B cell (primary cell): Measurements from ENCODE around the gene SEMA3F. TPM values are rescaled to one million over a fixed set of nuclear protein-coding genes. Genes with fewer than 3 reads are reported as not detected.

Experiments used
- ATAC-seq: fragments of 200-7000 bp; cut with Tn5 transposase; one replicate; pipeline ENCODE4 v1.10.0; 2021; ENCODE audit warnings: low read depth, mild to moderate bottlenecking, moderate number of reproducible peaks, moderate library complexity
- CTCF ChIA-PET: fragments of 350-600 bp; sonication (Branson Sonifier 250); formaldehyde crosslinking; loops from one replicate; lab custom pipeline; 2021; ENCODE audit warnings: antibody characterized with exemption, inconsistent platforms; lab: Charles Lee
- POLR2A ChIA-PET: fragments of 350-600 bp; sonication (Branson Sonifier 250); formaldehyde crosslinking; loops from one replicate; lab custom pipeline; 2021; ENCODE audit warnings: antibody characterized with exemption; lab: Charles Lee
- DNase-seq: peaks from one replicate; pipeline ENCODE4 v3.0.0; 2013
- H2AFZ ChIP-seq: 2 replicates; pipeline ENCODE4 v1.6.1; 2012; ENCODE audit warnings: mild to moderate bottlenecking, low read depth, low read length; ENCODE audit not compliant: insufficient read depth, poor library complexity, severe bottlenecking
- H3K27ac ChIP-seq, 2 donors: 1 replicate in 1 of 2; 2 replicates in 1 of 2; pipeline ENCODE4 v1.5.1; 2012 to 2013; ENCODE audit warnings: low read length in 2 of 2, mild to moderate bottlenecking in 2 of 2, moderate library complexity in 1 of 2
- H3K27me3 ChIP-seq, 4 experiments: fragments of 200-600 bp in 1 of 4; sonication (generic) in 1 of 4; replicated peaks in 1 of 4; 1 replicate in 2 of 4; 2 replicates in 2 of 4; pipeline versions ENCODE4 v1.6.1 to v1.7.0; 2013 to 2016; ENCODE audit warnings: low read length in 3 of 4, mild to moderate bottlenecking in 2 of 4, mixed read lengths in 1 of 4, moderate library complexity in 1 of 4; ENCODE audit not compliant: insufficient read depth in 4 of 4, control insufficient read depth in 3 of 4; ENCODE audit errors: control extremely low read depth in 1 of 4
- H3K36me3 ChIP-seq, 2 experiments: replicated peaks in 1 of 2; 1 replicate in 1 of 2; 2 replicates in 1 of 2; pipeline versions ENCODE4 v1.6.1 to v1.7.1; 2013; ENCODE audit warnings: low read length in 1 of 2; ENCODE audit not compliant: insufficient read depth in 2 of 2, control insufficient read depth in 1 of 2; ENCODE audit errors: control extremely low read depth in 1 of 2, extremely low read depth in 1 of 2
- H3K4me1 ChIP-seq, 2 donors: fragments of 200-600 bp in 1 of 2; sonication (generic) in 1 of 2; 1 replicate in 1 of 2; 2 replicates in 1 of 2; pipeline versions ENCODE4 v1.5.1 to v1.6.1; 2013 to 2017; ENCODE audit warnings: low read length in 2 of 2; ENCODE audit not compliant: control insufficient read depth in 2 of 2, insufficient read depth in 2 of 2
- H3K4me2 ChIP-seq: replicated peaks from 2 replicates; pipeline ENCODE3; 2012; ENCODE audit warnings: mild to moderate bottlenecking, low read depth, low read length; ENCODE audit not compliant: poor library complexity, severe bottlenecking
- H3K4me3 ChIP-seq, 5 experiments: fragments of 200-600 bp in 1 of 5; sonication (generic) in 1 of 5; 1 replicate in 3 of 5; 2 replicates in 2 of 5; pipeline versions ENCODE4 v1.5.1 to v1.7.0; 2011 to 2016; ENCODE audit warnings: low read length in 4 of 5, mild to moderate bottlenecking in 4 of 5, low read depth in 2 of 5, control low read depth in 1 of 5, moderate library complexity in 1 of 5; ENCODE audit not compliant: insufficient read depth in 1 of 5; ENCODE audit errors: control extremely low read depth in 1 of 5, extremely low read depth in 1 of 5
- H3K79me2 ChIP-seq: fragments of 200-600 bp; sonication (generic); one replicate; pipeline ENCODE4 v1.6.0; 2016; ENCODE audit warnings: low read length; ENCODE audit not compliant: control insufficient read depth, insufficient read depth
- H3K9ac ChIP-seq: fragments of 200-600 bp; sonication (generic); 2 replicates; pipeline ENCODE4 v1.6.1; 2017; ENCODE audit warnings: mild to moderate bottlenecking, low read length, moderate library complexity
- H3K9me3 ChIP-seq, 3 donors: one replicate each; pipeline versions ENCODE4 v1.6.1 to v1.7.1; 2013; ENCODE audit warnings: low read length in 2 of 3; ENCODE audit not compliant: control insufficient read depth in 2 of 3, insufficient read depth in 1 of 3; ENCODE audit errors: control extremely low read depth in 1 of 3
- H4K20me1 ChIP-seq: 2 replicates; pipeline ENCODE4 v1.6.0; 2012; ENCODE audit warnings: mild to moderate bottlenecking, low read length; ENCODE audit not compliant: insufficient read depth, control insufficient read depth, poor library complexity, severe bottlenecking
- H3K27ac Mint-ChIP-seq: one replicate; pipeline ENCODE4 v1.8.0; 2021; ENCODE audit warnings: mixed read lengths
- H3K27me3 Mint-ChIP-seq: one replicate; pipeline ENCODE4 v1.8.0; 2021; ENCODE audit warnings: mixed read lengths
- H3K4me1 Mint-ChIP-seq: one replicate; pipeline ENCODE4 v1.8.0; 2021; ENCODE audit warnings: mixed read lengths
- H3K4me3 Mint-ChIP-seq: one replicate; pipeline ENCODE4 v1.8.0; 2021; ENCODE audit warnings: mixed read lengths
- H3K9me3 Mint-ChIP-seq: one replicate; pipeline ENCODE4 v1.8.0; 2022; ENCODE audit warnings: mixed read lengths; ENCODE audit not compliant: insufficient read depth
- CTCF ChIP-seq: fragments of 200-600 bp; IDR thresholded peaks from one replicate; pipeline ENCODE4 v1.8.0; 2022; ENCODE audit warnings: antibody characterized with exemption, mild to moderate bottlenecking
- EZH2 ChIP-seq: IDR thresholded peaks from 2 replicates; pipeline ENCODE4 v1.6.1; 2012; ENCODE audit warnings: borderline replicate concordance, low read depth, mild to moderate bottlenecking, moderate library complexity, low read length; ENCODE audit not compliant: insufficient read depth, poor library complexity, severe bottlenecking
- WGBS: methylation state at CpG from one replicate; pipeline ENCODE4 v1.1.5; 2013; ENCODE audit warnings: missing lambda C conversion rate; ENCODE audit not compliant: insufficient coverage; 5-methylcytosine and 5-hydroxymethylcytosine counted together
- intact Hi-C: fragments of 100-400 bp; cut with micrococcal nuclease; formaldehyde crosslinking; loops from one replicate; pipeline ENCODE4 v1.10.0; 2022
- polyA plus RNA-seq: library from polyadenylated mRNA; depleted of rRNA; stranded (reverse); fragments of >200 nt; gene quantifications from 2 replicates; pipeline ENCODE4 v1.2.3, GENCODE V29; 2012
- total RNA-seq, 2 donors: library from RNA; stranded (reverse); fragments of 120-200 nt in 1 of 2; gene quantifications; 1 replicate in 1 of 2; 2 replicates in 1 of 2; pipeline versions ENCODE4 v1.2.3 to v1.2.4, GENCODE V29; 2013 to 2022

Gene SEMA3F
- total and polyA plus RNA-seq, 2 donors (not counting 1 experiment from before 2014, with no cell fraction given) = 0.27 TPM; not detected in 1

- H3K79me2 ChIP-seq = peaks cover 93% of the 10 kb centered on the region
- intact Hi-C loops = loop anchor here (2.0 to 10.0 kb wide), 6 partner anchors 62 to 1520 kb away; partner anchors contain the start of genes APEH, HYAL2, HYAL3 and IP6K2
- peak overlapping the region; percentile 97 for H3K27ac Mint-ChIP-seq
Measured at GRCh38 chr3:50237133-50237651, 82.1 kb downstream of the SEMA3F start.

More at GRCh38 chr3:50237133-50237651, 82.1 kb downstream of the SEMA3F start:
- Histone ChIP-seq H3K4me1 (peaks cover 49 to 55% of the 10 kb centered on the region in 2 donors), H3K4me2 (peak overlapping the region; percentile 97), H3K4me3 (peak overlapping the region; percentile 70 to 100 (median 95)), H4K20me1 (peaks cover 58% of the 10 kb centered on the region), H3K27me3 (no peaks in the 10 kb centered on the region), H3K27ac (peak overlapping the region; percentile 65 to 91), H3K36me3 (peaks cover 0 to 27% of the 10 kb centered on the region in 2 experiments), H3K9me3 (no peaks in the 10 kb centered on the region), H3K9ac (peak overlapping the region; percentile 78), H2AFZ (peak overlapping the region; percentile 71)
- ATAC-seq (no peak), DNase-seq (peak; percentile 62)
- H3K4me3 Mint-ChIP-seq = peak overlapping the region; percentile 97
- H3K4me1 Mint-ChIP-seq = peaks cover 60% of the 10 kb centered on the region
- H3K9me3 Mint-ChIP-seq = no peaks in the 10 kb centered on the region
- ChIA-PET POLR2A (interaction anchor here (0.6 to 2.1 kb wide), 4 partner anchors 9 to 818 kb away, joined by 3 to 13 read pairs (median 4); partner anchors contain the start of genes HYAL3 and NAA80), CTCF (interaction anchor here (0.6 to 27.3 kb wide), 4 partner anchors 3 to 62 kb away, joined by 5 to 596 read pairs (median 300); partner anchors contain the start of gene GNAI2)
- WGBS = under 1% methylated on average over 6 of the region's 7 CpGs
- TF ChIP-seq CTCF (no peak), EZH2 (no peak)
- H3K27me3 Mint-ChIP-seq = no peaks in the 10 kb centered on the region
